ENCODE results near the gene TLDC2. TPM values are rescaled to one million over a fixed set of nuclear protein-coding genes. Genes with fewer than 3 reads are reported as not detected.

TLDC2 gene
- total RNA-seq, 1 donor from 2014 or later: not detected

DNA sequence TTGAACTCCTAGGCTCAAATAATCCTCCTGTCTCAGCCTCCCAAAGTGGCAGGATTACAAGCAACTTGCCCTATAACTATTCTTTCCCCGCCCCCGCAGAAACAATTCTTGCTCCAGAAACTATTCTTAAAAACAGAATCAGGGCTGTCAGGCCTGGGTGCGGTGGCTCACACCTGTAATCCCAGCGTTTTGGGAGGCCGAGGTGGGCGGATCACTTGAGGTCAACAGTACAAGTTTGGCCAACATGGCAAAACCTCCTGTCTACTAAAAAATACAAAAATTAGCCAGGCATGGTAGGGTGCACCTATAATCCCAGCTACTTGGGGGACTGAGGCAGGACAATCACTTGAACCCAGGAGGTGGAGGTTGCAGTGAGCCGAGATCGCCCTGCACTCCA is 44.4 kb downstream of the TLDC2 start:
- Histone ChIP-seq H3K27me3 (ENCODE audit: insufficient read depth, low read length) (no peaks in the 10 kb centered on the region), H3K36me3 (ENCODE audit: insufficient read depth, low read length) (no peaks in the 10 kb centered on the region), H3K4me2 (ENCODE audit: low read length) (no peak overlapping the region), H3K79me2 (ENCODE audit: insufficient read depth, low read length) (no peaks in the 10 kb centered on the region), H3K4me3 (ENCODE audit: insufficient read depth, low read depth, low read length) (no peak overlapping the region), H4K20me1 (ENCODE audit: insufficient read depth, low read length) (no peaks in the 10 kb centered on the region), H3K9ac (ENCODE audit: low read length) (no peak overlapping the region), H3K9me3 (ENCODE audit: insufficient read depth, low read depth, low read length) (no peaks in the 10 kb centered on the region), H2AFZ (ENCODE audit: low read depth, low read length) (no peak overlapping the region), H3K4me1 (ENCODE audit: insufficient read depth, low read length) (no peaks in the 10 kb centered on the region), H3K27ac (ENCODE audit: low read depth, low read length) (no peak overlapping the region)
- Mint-ChIP-seq H3K4me3 (ENCODE audit: unreplicated experiment) (no peak overlapping the region), H3K4me1 (ENCODE audit: low read depth, unreplicated experiment) (no peaks in the 10 kb centered on the region), H3K9me3 (ENCODE audit: unreplicated experiment) (no peaks in the 10 kb centered on the region), H3K36me3 (ENCODE audit: low read depth, unreplicated experiment) (peaks cover 2% of the 10 kb centered on the region), H3K27ac (ENCODE audit: unreplicated experiment) (no peak overlapping the region), H3K27me3 (ENCODE audit: low read depth, unreplicated experiment) (no peaks in the 10 kb centered on the region)
- TF ChIP-seq, protein P1, sequence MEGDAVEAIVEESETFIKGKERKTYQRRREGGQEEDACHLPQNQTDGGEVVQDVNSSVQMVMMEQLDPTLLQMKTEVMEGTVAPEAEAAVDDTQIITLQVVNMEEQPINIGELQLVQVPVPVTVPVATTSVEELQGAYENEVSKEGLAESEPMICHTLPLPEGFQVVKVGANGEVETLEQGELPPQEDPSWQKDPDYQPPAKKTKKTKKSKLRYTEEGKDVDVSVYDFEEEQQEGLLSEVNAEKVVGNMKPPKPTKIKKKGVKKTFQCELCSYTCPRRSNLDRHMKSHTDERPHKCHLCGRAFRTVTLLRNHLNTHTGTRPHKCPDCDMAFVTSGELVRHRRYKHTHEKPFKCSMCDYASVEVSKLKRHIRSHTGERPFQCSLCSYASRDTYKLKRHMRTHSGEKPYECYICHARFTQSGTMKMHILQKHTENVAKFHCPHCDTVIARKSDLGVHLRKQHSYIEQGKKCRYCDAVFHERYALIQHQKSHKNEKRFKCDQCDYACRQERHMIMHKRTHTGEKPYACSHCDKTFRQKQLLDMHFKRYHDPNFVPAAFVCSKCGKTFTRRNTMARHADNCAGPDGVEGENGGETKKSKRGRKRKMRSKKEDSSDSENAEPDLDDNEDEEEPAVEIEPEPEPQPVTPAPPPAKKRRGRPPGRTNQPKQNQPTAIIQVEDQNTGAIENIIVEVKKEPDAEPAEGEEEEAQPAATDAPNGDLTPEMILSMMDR (IDR thresholded peaks at IDR 0.05; ENCODE audit: insufficient read depth, low read depth, low read length): no peak
- TF ChIP-seq EZH2 (IDR thresholded peaks at IDR 0.05; ENCODE audit: insufficient read depth, low read length): no peak
- FAIRE-seq (no peak), DNase-seq (ENCODE audit: low read depth) (no peak)

DNA sequence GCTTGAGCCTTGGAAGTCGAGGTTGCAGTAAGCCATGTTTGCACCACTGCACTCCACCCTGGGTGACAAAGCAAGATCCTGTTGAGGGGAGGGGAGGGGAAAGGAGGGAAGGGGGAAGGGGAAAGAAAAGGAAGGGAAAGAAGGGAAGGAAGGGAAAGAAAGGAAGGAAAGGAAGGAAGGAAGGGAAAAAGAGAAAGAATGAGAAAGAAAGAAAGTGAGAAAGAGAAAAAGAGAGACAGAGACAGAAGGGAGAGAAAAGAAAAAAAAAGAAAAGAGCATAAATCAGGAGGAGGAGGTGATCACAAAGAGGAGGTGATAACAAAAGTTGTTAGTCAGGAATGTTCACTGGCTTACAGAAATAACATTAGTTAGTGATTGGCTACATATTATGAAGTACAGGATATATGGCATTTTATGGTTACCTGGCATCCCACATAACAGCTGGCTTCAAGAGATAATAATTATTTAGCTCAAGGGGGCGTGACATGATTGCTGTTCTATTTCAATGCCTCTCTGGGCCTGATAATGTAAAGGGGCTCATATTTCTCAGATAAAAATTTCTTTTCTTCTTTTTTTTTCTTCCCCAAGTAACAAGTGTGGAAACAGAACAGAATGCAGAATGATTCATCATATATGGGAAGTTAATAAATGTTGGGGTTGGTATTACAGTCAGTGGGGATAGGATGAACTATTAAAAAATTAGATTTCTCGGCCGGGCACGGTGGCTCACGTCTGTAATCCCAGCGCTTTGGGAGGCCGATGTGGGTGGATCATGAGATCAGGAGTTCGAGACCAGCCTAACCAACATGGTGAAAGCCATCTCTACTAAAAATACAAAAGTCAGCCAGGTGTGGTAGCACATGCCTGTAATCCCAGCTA is 48.5 kb downstream of the TLDC2 start:
- Mint-ChIP-seq H3K36me3 (ENCODE audit: low read depth, unreplicated experiment) (peaks cover 10% of the 10 kb centered on the region), H3K4me1 (ENCODE audit: low read depth, unreplicated experiment) (no peaks in the 10 kb centered on the region)
- no peak for FAIRE-seq

More for the DNA sequence above, 48.5 kb downstream of the TLDC2 start:
- no peak overlapping the region for H3K4me2 ChIP-seq (ENCODE audit: low read length)
- no peaks in the 10 kb centered on the region for H3K36me3 ChIP-seq (ENCODE audit: insufficient read depth, low read length)
- H3K4me1 ChIP-seq (ENCODE audit: insufficient read depth, low read length): no peaks in the 10 kb centered on the region
- no peak overlapping the region for H2AFZ ChIP-seq (ENCODE audit: low read depth, low read length)
- H3K9me3 Mint-ChIP-seq (ENCODE audit: unreplicated experiment): no peaks in the 10 kb centered on the region
- no peak overlapping the region for H3K4me3 ChIP-seq (ENCODE audit: insufficient read depth, low read depth, low read length)
- H3K27ac ChIP-seq (ENCODE audit: low read depth, low read length): no peak overlapping the region
- H3K9ac ChIP-seq (ENCODE audit: low read length): no peak overlapping the region
- no peak overlapping the region for H3K27ac Mint-ChIP-seq (ENCODE audit: unreplicated experiment)
- no peaks in the 10 kb centered on the region for H4K20me1 ChIP-seq (ENCODE audit: insufficient read depth, low read length)
- no peak overlapping the region for H3K4me3 Mint-ChIP-seq (ENCODE audit: unreplicated experiment)
- TF ChIP-seq EZH2 (IDR thresholded peaks at IDR 0.05; ENCODE audit: insufficient read depth, low read length): no peak
- TF ChIP-seq, protein P1 (IDR thresholded peaks at IDR 0.05; ENCODE audit: insufficient read depth, low read depth, low read length): no peak
- H3K27me3 Mint-ChIP-seq (ENCODE audit: low read depth, unreplicated experiment): no peaks in the 10 kb centered on the region
- no peaks in the 10 kb centered on the region for H3K79me2 ChIP-seq (ENCODE audit: insufficient read depth, low read length)
- no peaks in the 10 kb centered on the region for H3K9me3 ChIP-seq (ENCODE audit: insufficient read depth, low read depth, low read length)
- no peaks in the 10 kb centered on the region for H3K27me3 ChIP-seq (ENCODE audit: insufficient read depth, low read length)
- no peak for DNase-seq (ENCODE audit: low read depth)

Measured in astrocyte (in vitro differentiated cells and primary cell).